Stomach (tissue), 9 donors: ENCODE results near the gene SORCS2. TPM values are rescaled to one million over a fixed set of nuclear protein-coding genes. Genes with fewer than 3 reads are reported as not detected.

ENCODE experiments used
- DNase-seq, 2 donors: peaks; one replicate each; pipeline versions ENCODE4 v3.0.0 to v3.0.0-alpha.2; 2013 to 2019
- H3K27ac ChIP-seq, 5 donors: fragments of 200-600 bp in 4 of 5; sonication (generic) in 4 of 5; one replicate each; pipeline ENCODE4 v1.5.1; 2013 to 2019; ENCODE audit warnings: mild to moderate bottlenecking in 1 of 5, moderate library complexity in 1 of 5
- H3K27me3 ChIP-seq, 3 donors: fragments of 200-600 bp; sonication (generic); one replicate each; pipeline ENCODE4 v1.5.1; 2017 to 2019; ENCODE audit warnings: mixed run types in 1 of 3
- H3K36me3 ChIP-seq, 4 donors: fragments of 200-600 bp; sonication (generic); 1 replicate in 3 of 4; 2 replicates in 1 of 4; pipeline ENCODE4 v1.5.1; 2016 to 2019
- H3K4me1 ChIP-seq, 4 donors: fragments of 200-600 bp; sonication (generic); one replicate each; pipeline ENCODE4 v1.5.1; 2016 to 2019
- H3K4me3 ChIP-seq, 4 donors: fragments of 200-600 bp; sonication (generic) in 3 of 4; one replicate each; pipeline ENCODE4 v1.5.1; 2016 to 2019; ENCODE audit warnings: mild to moderate bottlenecking in 1 of 4
- H3K9me3 ChIP-seq, 4 donors: fragments of 200-600 bp; sonication (generic); one replicate each; pipeline ENCODE4 v1.5.1; 2016 to 2019
- CTCF ChIP-seq, 7 experiments: fragments of 450-650 bp in 4 of 7; fragments of 200-600 bp in 3 of 7; sonication (generic) in 3 of 7; IDR thresholded peaks; one replicate each; pipeline ENCODE4 v1.5.1; 2016 to 2019; ENCODE audit warnings: antibody characterized with exemption in 7 of 7, control low read depth in 2 of 7, mild to moderate bottlenecking in 1 of 7
- EP300 ChIP-seq: sonication (generic); formaldehyde crosslinking; IDR thresholded peaks from one replicate; pipeline ENCODE4 v1.6.1; 2017; ENCODE audit warnings: antibody characterized with exemption
- POLR2A ChIP-seq, 4 donors: fragments of 450-650 bp; IDR thresholded peaks; one replicate each; pipeline ENCODE4 v1.6.1; 2016; ENCODE audit warnings: antibody characterized with exemption in 4 of 4, control low read depth in 2 of 4, mild to moderate bottlenecking in 1 of 4, moderate library complexity in 1 of 4
- POLR2AphosphoS5 ChIP-seq, 3 donors: sonication (generic); formaldehyde crosslinking; IDR thresholded peaks; one replicate each; pipeline ENCODE4 v1.6.1; 2016; ENCODE audit warnings: antibody characterized with exemption in 3 of 3
- whole genome bisulfite sequencing, 5 donors: extraction: QIAGEN DNeasy Blood & Tissue Kit in 3 of 5; methylation state at CpG; one replicate each; pipeline versions ENCODE4 v1.1.5 to v1.1.7; 2013 to 2018; 5-methylcytosine and 5-hydroxymethylcytosine counted together
- intact Hi-C: fragments of 100-400 bp; cut with DNase I; formaldehyde crosslinking; loops from one replicate; pipeline ENCODE4 v1.15.1; 2023; ENCODE audit warnings: low total_unique reads
- polyA plus RNA-seq, 3 donors: library from polyadenylated mRNA; stranded (reverse); fragments of 200-250 nt; gene quantifications; one replicate each; pipeline ENCODE4 v1.2.3, GENCODE V29; 2013
- total RNA-seq, 5 donors: library from RNA; depleted of rRNA; stranded (reverse); fragments of >200 nt; gene quantifications; one replicate each; pipeline versions ENCODE4 v1.1.0 to v1.2.3, GENCODE V29; 2014 to 2016
- donor health status: healthy with polysubstance abuse.
- donor health status: Bipolar disorder and iron deficiency.
- donor health status: healthy.

Gene SORCS2
- total and polyA plus RNA-seq, 8 donors = under 0.01 to 13.0 (median 0.50) TPM; not detected in 1

GRCh38 chr4:7261536-7261935 lies 69.2 kb downstream of the SORCS2 start:
- no peaks in the 10 kb centered on the region for H3K36me3 ChIP-seq
- H3K4me3 ChIP-seq = no peak overlapping the region
- no peak overlapping the region for H3K27ac ChIP-seq
- H3K27me3 ChIP-seq = peaks cover 0 to 14% (median 5%) of the 10 kb centered on the region in 3 donors
- H3K4me1 ChIP-seq = peaks cover 0 to 11% (median 4%) of the 10 kb centered on the region in 4 donors
- no peak for TF ChIP-seq POLR2A (IDR thresholded peaks at IDR 0.05)
- TF ChIP-seq EP300 = no peak
- TF ChIP-seq CTCF (IDR thresholded peaks at IDR 0.05) = no peak
- TF ChIP-seq POLR2AphosphoS5 (IDR thresholded peaks at IDR 0.05) = no peak
- WGBS, 5 donors = 61 to 78% (median 70%) methylated on average over 6 of the region's 6 CpGs
- no peaks in the 10 kb centered on the region for H3K9me3 ChIP-seq
- no peak for DNase-seq
- intact Hi-C loops = no loop called here

- H3K36me3 ChIP-seq = no peaks in the 10 kb centered on the region
- no peak overlapping the region for H3K27ac ChIP-seq
- H3K9me3 ChIP-seq = no peaks in the 10 kb centered on the region
- intact Hi-C loops = no loop called here
- no peak for DNase-seq
- H3K4me3 ChIP-seq = no peak overlapping the region
- peaks cover 0 to 5% (median 1%) of the 10 kb centered on the region in 4 donors for H3K4me1 ChIP-seq
- TF ChIP-seq POLR2AphosphoS5 (IDR thresholded peaks at IDR 0.05) (no peak), EP300 (no peak), POLR2A (IDR thresholded peaks at IDR 0.05) (no peak), CTCF (IDR thresholded peaks at IDR 0.05) (no peak)
- H3K27me3 ChIP-seq = peaks cover 0 to 14% (median 11%) of the 10 kb centered on the region in 3 donors
- 78 to 94% (median 80%) methylated on average over 1 of the region's 1 CpG for whole genome bisulfite sequencing, 5 donors
Observed at GRCh38 chr4:7262134-7262533, 69.8 kb downstream of the SORCS2 start.

- DNase-seq = no peak
- no peak overlapping the region for H3K27ac ChIP-seq
- H3K4me3 ChIP-seq = no peak overlapping the region
- H3K9me3 ChIP-seq = no peaks in the 10 kb centered on the region
- peaks cover 0 to 21% (median 14%) of the 10 kb centered on the region in 3 donors for H3K27me3 ChIP-seq
- TF ChIP-seq CTCF (IDR thresholded peaks at IDR 0.05) (no peak), EP300 (no peak), POLR2AphosphoS5 (IDR thresholded peaks at IDR 0.05) (no peak), POLR2A (IDR thresholded peaks at IDR 0.05) (no peak)
- no peaks in the 10 kb centered on the region for H3K4me1 ChIP-seq
- 52 to 72% (median 62%) methylated on average over 11 of the region's 11 CpGs for whole genome bisulfite sequencing, 5 donors
- no peaks in the 10 kb centered on the region for H3K36me3 ChIP-seq
- intact Hi-C loops = no loop called here
Observed at GRCh38 chr4:7263166-7263565, 70.8 kb downstream of the SORCS2 start.

- no peaks in the 10 kb centered on the region for H3K36me3 ChIP-seq
Observed at GRCh38 chr4:7264694-7265093, 72.4 kb downstream of the SORCS2 start.

More at GRCh38 chr4:7264694-7265093, 72.4 kb downstream of the SORCS2 start:
- Histone ChIP-seq H3K27me3 (peaks cover 0 to 26% (median 9%) of the 10 kb centered on the region in 3 donors), H3K4me3 (no peak overlapping the region), H3K9me3 (no peaks in the 10 kb centered on the region), H3K27ac (no peak overlapping the region), H3K4me1 (no peaks in the 10 kb centered on the region)
- TF ChIP-seq EP300 (no peak), CTCF (IDR thresholded peaks at IDR 0.05) (no peak), POLR2AphosphoS5 (IDR thresholded peaks at IDR 0.05) (no peak), POLR2A (IDR thresholded peaks at IDR 0.05) (no peak)
- DNase-seq = no peak
- intact Hi-C loops = no loop called here
- 81 to 89% (median 86%) methylated on average over 10 to 11 of the region's 11 CpGs for WGBS, 5 donors
